Osteoblast (primary cell): ENCODE data around the gene DAB2. TPM values are rescaled to one million over a fixed set of nuclear protein-coding genes. Genes with fewer than 3 reads are reported as not detected.

Experiments
- DNase-seq: peaks from one replicate; pipeline ENCODE4 v3.0.0; 2011; ENCODE audit warnings: low spot score, mixed read lengths; ENCODE audit not compliant: insufficient read length; ENCODE audit errors: missing footprints
- H2AFZ ChIP-seq: 2 replicates; pipeline ENCODE4 v1.6.0; 2011; ENCODE audit warnings: mild to moderate bottlenecking, low read length
- H3K27ac ChIP-seq: 2 replicates; pipeline ENCODE4 v1.5.1; 2011; ENCODE audit warnings: mild to moderate bottlenecking, low read depth, low read length, moderate library complexity
- H3K27me3 ChIP-seq: 2 replicates; pipeline ENCODE4 v1.6.0; 2012; ENCODE audit warnings: mild to moderate bottlenecking, control low read depth, inconsistent platforms, low read length, moderate library complexity; ENCODE audit not compliant: insufficient read depth
- H3K36me3 ChIP-seq: 2 replicates; pipeline ENCODE4 v1.5.1; 2011; ENCODE audit warnings: mild to moderate bottlenecking, low read length, control low read depth, moderate library complexity; ENCODE audit not compliant: insufficient read depth
- H3K4me1 ChIP-seq: 2 replicates; pipeline ENCODE4 v1.5.1; 2011; ENCODE audit warnings: mild to moderate bottlenecking, low read length, control low read depth, moderate library complexity; ENCODE audit not compliant: insufficient read depth
- H3K4me2 ChIP-seq: 2 replicates; pipeline ENCODE4 v1.6.0; 2011; ENCODE audit warnings: mild to moderate bottlenecking, low read length; ENCODE audit not compliant: insufficient read depth
- H3K4me3 ChIP-seq: fragments of 200-600 bp; sonication (generic); 3 replicates; pipeline ENCODE4 v1.5.1; 2012; ENCODE audit warnings: mild to moderate bottlenecking, low read length, inconsistent platforms; ENCODE audit not compliant: insufficient read depth
- H3K79me2 ChIP-seq: 2 replicates; pipeline ENCODE4 v1.6.0; 2012; ENCODE audit warnings: mild to moderate bottlenecking, low read length, control low read depth, inconsistent platforms; ENCODE audit not compliant: insufficient read depth
- H3K9me3 ChIP-seq: 2 replicates; pipeline ENCODE4 v1.5.1; 2011; ENCODE audit warnings: low read depth, low read length, control low read depth
- H4K20me1 ChIP-seq: 2 replicates; pipeline ENCODE4 v1.6.0; 2012; ENCODE audit warnings: mild to moderate bottlenecking, low read length, control low read depth; ENCODE audit not compliant: insufficient read depth
- total RNA-seq: library from RNA; depleted of rRNA; stranded (reverse); fragments of >200 nt; gene quantifications from 2 replicates; pipeline ENCODE4 v1.2.3, GENCODE V29; 2012
- TF ChIP-seq, protein P1 (sequence below): IDR thresholded peaks from 2 replicates; pipeline ENCODE4 v1.5.1; 2011; ENCODE audit warnings: mild to moderate bottlenecking, low read depth, low read length, moderate library complexity; ENCODE audit errors: extremely low read depth

The DAB2 gene
- total RNA-seq, 1 donor = 296 TPM

- Histone ChIP-seq H3K4me3 (no peak overlapping the region), H3K27me3 (no peaks in the 10 kb centered on the region), H2AFZ (no peak overlapping the region), H3K36me3 (peaks cover 98% of the 10 kb centered on the region), H3K4me2 (no peak overlapping the region), H3K27ac (no peak overlapping the region), H3K79me2 (peaks cover 20% of the 10 kb centered on the region), H4K20me1 (peaks cover 6% of the 10 kb centered on the region), H3K9me3 (no peaks in the 10 kb centered on the region), H3K4me1 (no peaks in the 10 kb centered on the region)
- TF ChIP-seq, protein P1, sequence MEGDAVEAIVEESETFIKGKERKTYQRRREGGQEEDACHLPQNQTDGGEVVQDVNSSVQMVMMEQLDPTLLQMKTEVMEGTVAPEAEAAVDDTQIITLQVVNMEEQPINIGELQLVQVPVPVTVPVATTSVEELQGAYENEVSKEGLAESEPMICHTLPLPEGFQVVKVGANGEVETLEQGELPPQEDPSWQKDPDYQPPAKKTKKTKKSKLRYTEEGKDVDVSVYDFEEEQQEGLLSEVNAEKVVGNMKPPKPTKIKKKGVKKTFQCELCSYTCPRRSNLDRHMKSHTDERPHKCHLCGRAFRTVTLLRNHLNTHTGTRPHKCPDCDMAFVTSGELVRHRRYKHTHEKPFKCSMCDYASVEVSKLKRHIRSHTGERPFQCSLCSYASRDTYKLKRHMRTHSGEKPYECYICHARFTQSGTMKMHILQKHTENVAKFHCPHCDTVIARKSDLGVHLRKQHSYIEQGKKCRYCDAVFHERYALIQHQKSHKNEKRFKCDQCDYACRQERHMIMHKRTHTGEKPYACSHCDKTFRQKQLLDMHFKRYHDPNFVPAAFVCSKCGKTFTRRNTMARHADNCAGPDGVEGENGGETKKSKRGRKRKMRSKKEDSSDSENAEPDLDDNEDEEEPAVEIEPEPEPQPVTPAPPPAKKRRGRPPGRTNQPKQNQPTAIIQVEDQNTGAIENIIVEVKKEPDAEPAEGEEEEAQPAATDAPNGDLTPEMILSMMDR = no peak
- no peak for DNase-seq
Observed at GRCh38 chr5:39384271-39384670, 40.5 kb downstream of the DAB2 start.

DNA sequence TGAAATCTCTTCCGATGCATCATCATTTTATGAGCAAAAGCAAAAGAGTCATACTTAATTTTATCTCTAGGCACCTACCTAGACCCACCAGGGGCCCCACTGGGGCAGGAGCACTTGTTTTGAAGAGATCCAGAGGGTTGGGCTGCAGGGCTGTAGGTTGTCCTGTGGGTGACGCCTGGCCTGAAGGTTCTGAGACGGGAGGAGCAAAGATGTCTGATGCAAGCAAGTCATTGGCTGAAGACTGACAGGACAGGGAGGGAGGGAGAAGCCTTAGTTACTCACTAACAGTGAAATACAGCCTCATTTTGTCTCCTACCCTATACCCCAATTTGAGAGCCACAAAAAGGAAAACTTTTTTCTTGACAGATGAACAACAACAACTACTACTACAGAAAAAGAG is 43.4 kb downstream of the DAB2 start:
- H3K4me3 ChIP-seq = no peak overlapping the region
- peaks cover 98% of the 10 kb centered on the region for H3K36me3 ChIP-seq
- TF ChIP-seq, protein P1 = no peak
- peaks cover 14% of the 10 kb centered on the region for H3K79me2 ChIP-seq
- no peak overlapping the region for H3K4me2 ChIP-seq
- H2AFZ ChIP-seq = no peak overlapping the region
- H3K9me3 ChIP-seq = no peaks in the 10 kb centered on the region
- H3K4me1 ChIP-seq = no peaks in the 10 kb centered on the region
- no peak for DNase-seq
- no peak overlapping the region for H3K27ac ChIP-seq
- peaks cover 12% of the 10 kb centered on the region for H4K20me1 ChIP-seq
- no peaks in the 10 kb centered on the region for H3K27me3 ChIP-seq

DNA sequence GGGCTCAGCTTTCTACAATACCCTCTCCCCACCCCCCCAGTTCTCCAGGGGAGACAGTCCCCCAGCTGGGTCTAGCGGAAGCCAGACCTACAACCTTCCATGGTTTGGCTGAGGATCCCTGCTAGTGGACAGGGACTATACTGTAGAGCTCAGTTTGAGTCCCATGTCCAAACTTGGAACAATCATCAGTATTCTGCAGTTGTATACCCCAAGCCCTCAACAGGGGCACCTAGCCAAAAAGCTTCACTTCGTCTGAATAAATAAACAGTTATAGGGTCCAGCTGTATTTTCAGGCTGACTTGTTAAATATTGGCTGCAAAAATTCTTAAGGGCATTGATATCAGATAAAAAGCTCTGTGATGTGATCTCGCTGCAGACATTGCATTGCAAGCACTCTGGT is 45.1 kb downstream of the DAB2 start:
- Histone ChIP-seq H4K20me1 (peaks cover 18% of the 10 kb centered on the region), H3K4me2 (no peak overlapping the region), H3K27ac (no peak overlapping the region), H3K27me3 (no peaks in the 10 kb centered on the region), H3K9me3 (no peaks in the 10 kb centered on the region), H3K4me3 (no peak overlapping the region), H3K79me2 (peaks cover 8% of the 10 kb centered on the region), H3K36me3 (peaks cover 100% of the 10 kb centered on the region), H2AFZ (no peak overlapping the region), H3K4me1 (no peaks in the 10 kb centered on the region)
- TF ChIP-seq, protein P1 = no peak
- no peak for DNase-seq

- Histone ChIP-seq H4K20me1 (peaks cover 18% of the 10 kb centered on the region), H2AFZ (no peak overlapping the region), H3K4me3 (no peak overlapping the region), H3K9me3 (no peaks in the 10 kb centered on the region), H3K27ac (no peak overlapping the region), H3K4me2 (no peak overlapping the region), H3K79me2 (peaks cover 8% of the 10 kb centered on the region), H3K4me1 (no peaks in the 10 kb centered on the region), H3K27me3 (no peaks in the 10 kb centered on the region), H3K36me3 (peaks cover 100% of the 10 kb centered on the region)
- TF ChIP-seq, protein P1 = no peak
- peak; percentile 58 for DNase-seq
Observed at GRCh38 chr5:39377613-39378012, 47.2 kb downstream of the DAB2 start.
